Lower leg skin (tissue), 3 donors: ENCODE measurements around the gene SHISAL1.

ENCODE experiments used
- POLR2A ChIP-seq, 2 donors: fragments of 450-650 bp; IDR thresholded peaks; one replicate each; pipeline ENCODE4 v1.6.1; 2016 to 2017; ENCODE audit warnings: antibody characterized with exemption in 2 of 2, mild to moderate bottlenecking in 1 of 2, moderate library complexity in 1 of 2
- TF ChIP-seq, protein P1 (sequence below), 3 donors: fragments of 450-650 bp; IDR thresholded peaks; one replicate each; pipeline ENCODE4 v1.5.1; 2016; ENCODE audit warnings: antibody characterized with exemption in 3 of 3, mild to moderate bottlenecking in 3 of 3, moderate library complexity in 2 of 3

DNA sequence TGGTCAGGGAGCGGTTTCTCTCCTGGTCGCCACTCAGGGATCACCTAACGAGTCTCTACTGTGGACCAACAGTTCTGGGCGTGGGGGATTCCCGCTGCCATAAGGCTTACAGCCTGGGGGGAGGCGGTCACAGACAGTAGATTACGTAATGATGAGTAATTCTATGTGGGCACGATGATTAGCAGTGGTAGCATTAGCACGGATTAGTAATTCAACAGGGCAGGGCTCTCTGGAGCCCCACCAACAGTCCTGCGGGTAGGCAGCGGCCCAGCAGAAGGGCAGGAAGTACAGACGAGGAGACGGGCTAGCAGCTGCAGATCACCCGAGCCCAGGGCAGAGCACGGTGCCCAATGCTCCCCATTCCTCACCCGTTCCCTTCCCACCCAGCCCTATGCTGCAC is 3.6 kb downstream of the SHISAL1 start:
- no peak for TF ChIP-seq POLR2A (IDR thresholded peaks at IDR 0.05)
- TF ChIP-seq, protein P1, sequence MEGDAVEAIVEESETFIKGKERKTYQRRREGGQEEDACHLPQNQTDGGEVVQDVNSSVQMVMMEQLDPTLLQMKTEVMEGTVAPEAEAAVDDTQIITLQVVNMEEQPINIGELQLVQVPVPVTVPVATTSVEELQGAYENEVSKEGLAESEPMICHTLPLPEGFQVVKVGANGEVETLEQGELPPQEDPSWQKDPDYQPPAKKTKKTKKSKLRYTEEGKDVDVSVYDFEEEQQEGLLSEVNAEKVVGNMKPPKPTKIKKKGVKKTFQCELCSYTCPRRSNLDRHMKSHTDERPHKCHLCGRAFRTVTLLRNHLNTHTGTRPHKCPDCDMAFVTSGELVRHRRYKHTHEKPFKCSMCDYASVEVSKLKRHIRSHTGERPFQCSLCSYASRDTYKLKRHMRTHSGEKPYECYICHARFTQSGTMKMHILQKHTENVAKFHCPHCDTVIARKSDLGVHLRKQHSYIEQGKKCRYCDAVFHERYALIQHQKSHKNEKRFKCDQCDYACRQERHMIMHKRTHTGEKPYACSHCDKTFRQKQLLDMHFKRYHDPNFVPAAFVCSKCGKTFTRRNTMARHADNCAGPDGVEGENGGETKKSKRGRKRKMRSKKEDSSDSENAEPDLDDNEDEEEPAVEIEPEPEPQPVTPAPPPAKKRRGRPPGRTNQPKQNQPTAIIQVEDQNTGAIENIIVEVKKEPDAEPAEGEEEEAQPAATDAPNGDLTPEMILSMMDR (IDR thresholded peaks at IDR 0.05), result no peak
